HCT116 (cell line): ENCODE results near the gene TXNDC17. TPM values are rescaled to one million over a fixed set of nuclear protein-coding genes. Genes with fewer than 3 reads are reported as not detected.

ENCODE experiments used
- ATAC-seq: fragments of 200-7000 bp; cut with Tn5 transposase; 2 replicates; pipeline ENCODE4 v1.9.1; 2020; ENCODE audit warnings: mild to moderate bottlenecking, moderate library complexity
- BruUV-seq: library from RNA; stranded (reverse); fragments of 400-500 nt; replicated peaks from 2 replicates; lab custom pipeline; 2021; lab: Mats Ljungman, UMichigan
- CTCF ChIA-PET: fragments of 300-600 bp; sonication (Branson Sonifier 250); formaldehyde crosslinking; loops from one replicate; lab custom pipeline; 2021; ENCODE audit warnings: antibody characterized with exemption; lab: Charles Lee
- POLR2A ChIA-PET: fragments of 300-600, 350-600 bp; sonication (Branson Sonifier 250); formaldehyde crosslinking; loops from one replicate; lab custom pipeline; 2021; ENCODE audit warnings: antibody characterized with exemption; lab: Charles Lee
- RAD21 ChIA-PET, 2 experiments: fragments of 300-600 bp; sonication (Branson Sonifier 250); formaldehyde crosslinking; loops; one replicate each; lab custom pipeline; 2023; ENCODE audit warnings: low total read pairs in 2 of 2; ENCODE audit not compliant: uncharacterized antibody in 2 of 2, unreplicated experiment in 2 of 2, low non-redundant PET in 1 of 2; lab: Charles Lee
- DNase-seq: peaks from one replicate; pipeline ENCODE4 v3.0.0-alpha.2; 2010; ENCODE audit warnings: low read depth, low spot score
- H2AFZ ChIP-seq: fragments of 200-600 bp; shearing (Covaris generic), sonication (generic); 2 replicates; pipeline ENCODE4 v1.6.1; 2017; ENCODE audit warnings: low read depth, mixed run types, mixed read lengths, antibody characterized with exemption, low read length; ENCODE audit not compliant: poor library complexity, severe bottlenecking
- H3K27ac ChIP-seq: 2 replicates; pipeline ENCODE4 v1.5.1; 2012; ENCODE audit warnings: low read depth, low read length
- H3K27me3 ChIP-seq: fragments of 200-600 bp; sonication (generic); 2 replicates; pipeline ENCODE4 v1.6.1; 2016; ENCODE audit warnings: mixed run types, low read length, mixed read lengths; ENCODE audit not compliant: insufficient read depth
- H3K36me3 ChIP-seq, 2 experiments: fragments of 200-500 bp in 1 of 2; fragments of 200-600 bp in 1 of 2; sonication (Bioruptor generic) in 1 of 2; sonication (generic) in 1 of 2; 2 replicates each; pipeline versions ENCODE4 v1.5.1 to v1.6.1; 2014 to 2016; ENCODE audit warnings: low read length in 2 of 2, inconsistent platforms in 1 of 2, mixed read lengths in 1 of 2, mixed run types in 1 of 2; ENCODE audit not compliant: insufficient read depth in 2 of 2, control insufficient read depth in 1 of 2
- H3K4me1 ChIP-seq, 2 experiments: fragments of 200-600 bp in 1 of 2; sonication (generic) in 1 of 2; 2 replicates each; pipeline versions ENCODE4 v1.5.1 to v1.6.1; 2012 to 2017; ENCODE audit warnings: low read length in 2 of 2, inconsistent platforms in 1 of 2, mild to moderate bottlenecking in 1 of 2, mixed read lengths in 1 of 2, mixed run types in 1 of 2, moderate library complexity in 1 of 2; ENCODE audit not compliant: insufficient read depth in 2 of 2, control insufficient read depth in 1 of 2
- H3K4me2 ChIP-seq: fragments of 200-600 bp; sonication (generic); 2 replicates; pipeline ENCODE4 v1.6.1; 2017; ENCODE audit warnings: mixed run types, low read length, mixed read lengths
- H3K4me3 ChIP-seq, 2 experiments: fragments of 200-600 bp in 1 of 2; sonication (generic) in 1 of 2; replicated peaks in 1 of 2; 2 replicates each; pipeline ENCODE4 v1.5.1; 2011 to 2016; ENCODE audit warnings: low read length in 2 of 2, control low read depth in 1 of 2, low read depth in 1 of 2, mild to moderate bottlenecking in 1 of 2, mixed read lengths in 1 of 2, mixed run types in 1 of 2
- H3K79me2 ChIP-seq: fragments of 200-600 bp; sonication (generic); 2 replicates; pipeline ENCODE4 v1.6.1; 2017; ENCODE audit warnings: mild to moderate bottlenecking, mixed run types, low read length, moderate library complexity, mixed read lengths; ENCODE audit not compliant: insufficient read depth
- H3K9ac ChIP-seq: fragments of 200-600 bp; sonication (generic); 2 replicates; pipeline ENCODE4 v1.6.1; 2016; ENCODE audit warnings: low read length, mixed read lengths
- H3K9me2 ChIP-seq: fragments of 200-600 bp; sonication (generic), shearing (Covaris generic); 2 replicates; pipeline ENCODE4 v1.6.1; 2017; ENCODE audit warnings: mixed run types, mild to moderate bottlenecking, moderate library complexity; ENCODE audit not compliant: insufficient read depth
- H3K9me3 ChIP-seq, 2 experiments: fragments of 200-500 bp in 1 of 2; fragments of 200-600 bp in 1 of 2; sonication (Bioruptor generic) in 1 of 2; sonication (generic) in 1 of 2; 2 replicates each; pipeline ENCODE4 v1.6.1; 2014 to 2017; ENCODE audit warnings: low read length in 2 of 2, mixed read lengths in 2 of 2, inconsistent platforms in 1 of 2, low read depth in 1 of 2, mild to moderate bottlenecking in 1 of 2, mixed run types in 1 of 2, moderate library complexity in 1 of 2; ENCODE audit not compliant: control insufficient read depth in 1 of 2, insufficient read depth in 1 of 2
- H4K20me1 ChIP-seq: fragments of 200-600 bp; sonication (generic), shearing (Covaris generic); 2 replicates; pipeline ENCODE4 v1.6.1; 2017; ENCODE audit warnings: mixed run types, mild to moderate bottlenecking, moderate library complexity; ENCODE audit not compliant: insufficient read depth
- CBX3 ChIP-seq: IDR thresholded peaks from 2 replicates; pipeline ENCODE4 v1.6.1; 2012; ENCODE audit warnings: low read depth
- CEBPB ChIP-seq: IDR thresholded peaks from 2 replicates; pipeline ENCODE4 v1.6.1; 2012; ENCODE audit warnings: low read depth
- EGR1 ChIP-seq: IDR thresholded peaks from 2 replicates; pipeline ENCODE4 v1.6.1; 2012; ENCODE audit warnings: low read depth
- ELF1 ChIP-seq: IDR thresholded peaks from 2 replicates; pipeline ENCODE4 v1.6.1; 2012; ENCODE audit warnings: low read depth, borderline replicate concordance
- FOSL1 ChIP-seq: IDR thresholded peaks from 2 replicates; pipeline ENCODE4 v1.6.1; 2012; ENCODE audit warnings: low read depth
- POLR2A ChIP-seq: IDR thresholded peaks from 2 replicates; pipeline ENCODE4 v1.7.0; 2011; ENCODE audit warnings: borderline replicate concordance; ENCODE audit not compliant: insufficient read depth, insufficient read length; ENCODE audit errors: extremely low read depth
- SIN3A ChIP-seq: IDR thresholded peaks from 2 replicates; pipeline ENCODE4 v1.6.1; 2012; ENCODE audit warnings: low read depth
- TCF7L2 ChIP-seq: IDR thresholded peaks from 2 replicates; pipeline ENCODE4 v1.7.0; 2011; ENCODE audit warnings: borderline replicate concordance, inconsistent platforms; ENCODE audit not compliant: insufficient read depth, insufficient read length; ENCODE audit errors: extremely low read depth
- ZFX ChIP-seq: fragments of 450-650 bp; IDR thresholded peaks from 2 replicates; pipeline ENCODE4 v1.6.1; 2017
- intact Hi-C: fragments of 100-400 bp; cut with micrococcal nuclease; formaldehyde crosslinking; loops from 2 replicates; pipeline ENCODE4 v1.10.0; 2022
- total RNA-seq: library from RNA; stranded (reverse); gene quantifications from one replicate; pipeline ENCODE4 v1.2.1, GENCODE V29; 2021; ENCODE audit not compliant: unreplicated experiment
- TF ChIP-seq, protein P1 (sequence below): IDR thresholded peaks from 2 replicates; pipeline ENCODE4 v1.6.1; 2012; ENCODE audit warnings: low read depth
- TF ChIP-seq, protein P2 (sequence below), 3 experiments: fragments of 200-600 bp in 1 of 3; sonication (generic) in 1 of 3; IDR thresholded peaks in 2 of 3; conservative IDR thresholded peaks in 1 of 3; 2 replicates each; pipeline ENCODE4 v1.5.1; 2012 to 2017; ENCODE audit warnings: low read depth in 2 of 3, low read length in 2 of 3, antibody characterized with exemption in 1 of 3, borderline replicate concordance in 1 of 3, control low read depth in 1 of 3, mild to moderate bottlenecking in 1 of 3, mixed read lengths in 1 of 3, mixed run types in 1 of 3, moderate library complexity in 1 of 3; ENCODE audit not compliant: insufficient read depth in 1 of 3

TXNDC17 gene
- total RNA-seq, 1 experiment from 2014 or later: 121 TPM

DNA sequence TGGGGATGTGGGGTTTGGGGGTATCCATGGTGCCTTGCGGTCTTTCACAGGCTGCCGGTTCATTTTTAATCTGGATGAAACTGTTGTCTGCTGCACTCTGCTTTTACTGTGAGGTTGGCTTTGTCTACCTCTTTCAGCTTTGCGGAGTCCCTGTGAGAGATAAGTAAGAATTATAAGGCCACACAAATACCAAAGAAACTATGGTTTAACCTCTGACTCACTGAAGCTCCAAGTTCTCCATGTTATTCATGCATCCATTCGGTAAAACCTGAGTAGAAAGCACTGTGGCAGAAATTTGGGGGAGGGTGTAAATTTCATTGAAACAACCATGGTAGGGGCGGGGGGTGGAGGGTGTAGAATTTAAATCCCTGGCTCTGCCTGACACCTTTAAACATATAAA lies 30.8 kb upstream of the TXNDC17 start:
- ATAC-seq: no peak
- no peaks in the 10 kb centered on the region for H4K20me1 ChIP-seq
- no peak overlapping the region for H3K27ac ChIP-seq
- intact Hi-C loops: no loop called here
- no peak overlapping the region for H3K9ac ChIP-seq
- H2AFZ ChIP-seq: no peak overlapping the region
- no peak for DNase-seq
- CTCF ChIA-PET: interaction anchor here (1.4 kb wide), 1 partner anchor 137 kb away, joined by 3 read pairs; no protein-coding TSS in a partner anchor
- no peaks in the 10 kb centered on the region for H3K27me3 ChIP-seq
- POLR2A ChIA-PET: no interaction called here
- H3K4me3 ChIP-seq: no peak overlapping the region
- H3K79me2 ChIP-seq: peaks cover 7% of the 10 kb centered on the region
- peaks cover 27 to 41% of the 10 kb centered on the region in 2 experiments for H3K36me3 ChIP-seq
- TF ChIP-seq SIN3A (no peak), FOSL1 (no peak), POLR2A (no peak), EGR1 (no peak), CEBPB (no peak), TCF7L2 (no peak), ELF1 (no peak), CBX3 (no peak), ZFX (no peak)
- TF ChIP-seq, protein P1, sequence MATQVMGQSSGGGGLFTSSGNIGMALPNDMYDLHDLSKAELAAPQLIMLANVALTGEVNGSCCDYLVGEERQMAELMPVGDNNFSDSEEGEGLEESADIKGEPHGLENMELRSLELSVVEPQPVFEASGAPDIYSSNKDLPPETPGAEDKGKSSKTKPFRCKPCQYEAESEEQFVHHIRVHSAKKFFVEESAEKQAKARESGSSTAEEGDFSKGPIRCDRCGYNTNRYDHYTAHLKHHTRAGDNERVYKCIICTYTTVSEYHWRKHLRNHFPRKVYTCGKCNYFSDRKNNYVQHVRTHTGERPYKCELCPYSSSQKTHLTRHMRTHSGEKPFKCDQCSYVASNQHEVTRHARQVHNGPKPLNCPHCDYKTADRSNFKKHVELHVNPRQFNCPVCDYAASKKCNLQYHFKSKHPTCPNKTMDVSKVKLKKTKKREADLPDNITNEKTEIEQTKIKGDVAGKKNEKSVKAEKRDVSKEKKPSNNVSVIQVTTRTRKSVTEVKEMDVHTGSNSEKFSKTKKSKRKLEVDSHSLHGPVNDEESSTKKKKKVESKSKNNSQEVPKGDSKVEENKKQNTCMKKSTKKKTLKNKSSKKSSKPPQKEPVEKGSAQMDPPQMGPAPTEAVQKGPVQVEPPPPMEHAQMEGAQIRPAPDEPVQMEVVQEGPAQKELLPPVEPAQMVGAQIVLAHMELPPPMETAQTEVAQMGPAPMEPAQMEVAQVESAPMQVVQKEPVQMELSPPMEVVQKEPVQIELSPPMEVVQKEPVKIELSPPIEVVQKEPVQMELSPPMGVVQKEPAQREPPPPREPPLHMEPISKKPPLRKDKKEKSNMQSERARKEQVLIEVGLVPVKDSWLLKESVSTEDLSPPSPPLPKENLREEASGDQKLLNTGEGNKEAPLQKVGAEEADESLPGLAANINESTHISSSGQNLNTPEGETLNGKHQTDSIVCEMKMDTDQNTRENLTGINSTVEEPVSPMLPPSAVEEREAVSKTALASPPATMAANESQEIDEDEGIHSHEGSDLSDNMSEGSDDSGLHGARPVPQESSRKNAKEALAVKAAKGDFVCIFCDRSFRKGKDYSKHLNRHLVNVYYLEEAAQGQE: no peak
- TF ChIP-seq, protein P2, sequence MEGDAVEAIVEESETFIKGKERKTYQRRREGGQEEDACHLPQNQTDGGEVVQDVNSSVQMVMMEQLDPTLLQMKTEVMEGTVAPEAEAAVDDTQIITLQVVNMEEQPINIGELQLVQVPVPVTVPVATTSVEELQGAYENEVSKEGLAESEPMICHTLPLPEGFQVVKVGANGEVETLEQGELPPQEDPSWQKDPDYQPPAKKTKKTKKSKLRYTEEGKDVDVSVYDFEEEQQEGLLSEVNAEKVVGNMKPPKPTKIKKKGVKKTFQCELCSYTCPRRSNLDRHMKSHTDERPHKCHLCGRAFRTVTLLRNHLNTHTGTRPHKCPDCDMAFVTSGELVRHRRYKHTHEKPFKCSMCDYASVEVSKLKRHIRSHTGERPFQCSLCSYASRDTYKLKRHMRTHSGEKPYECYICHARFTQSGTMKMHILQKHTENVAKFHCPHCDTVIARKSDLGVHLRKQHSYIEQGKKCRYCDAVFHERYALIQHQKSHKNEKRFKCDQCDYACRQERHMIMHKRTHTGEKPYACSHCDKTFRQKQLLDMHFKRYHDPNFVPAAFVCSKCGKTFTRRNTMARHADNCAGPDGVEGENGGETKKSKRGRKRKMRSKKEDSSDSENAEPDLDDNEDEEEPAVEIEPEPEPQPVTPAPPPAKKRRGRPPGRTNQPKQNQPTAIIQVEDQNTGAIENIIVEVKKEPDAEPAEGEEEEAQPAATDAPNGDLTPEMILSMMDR (IDR thresholded peaks at IDR 0.05 in 2 of 3, conservative IDR thresholded peaks at IDR 0.05 in 1 of 3; ENCODE audit: borderline replicate concordance in 1 of 3, insufficient read depth in 1 of 3, low read depth in 2 of 3, low read length in 2 of 3): no peak
- H3K4me1 ChIP-seq: peaks cover 11 to 23% of the 10 kb centered on the region in 2 experiments
- H3K9me3 ChIP-seq: no peaks in the 10 kb centered on the region
- RAD21 ChIA-PET: interaction anchor here in 1 of 2 experiments (0.6 kb wide), 1 partner anchor 160 kb away, joined by 3 read pairs; no protein-coding TSS in a partner anchor
- H3K9me2 ChIP-seq: no peaks in the 10 kb centered on the region
- BruUV-seq: no TSS peak
- H3K4me2 ChIP-seq: 0 out of 2 replicates have a peak overlapping the region, but pooled peaks have one; percentile 4
